ENCODE results near the gene RARA.
"Not testable (repeated sequence)": the region's sequence is repeated elsewhere in the genome, so short reads cannot be mapped to it uniquely, and the experiment has no call there.

GRCh38 chr17:40372644-40373043 lies 63.7 kb downstream of the RARA start:
- not testable (repeated sequence) for TF ChIP-seq RFX5 (IDR thresholded peaks at IDR 0.05; ENCODE audit: low read depth, low read length); CTCF (conservative IDR thresholded peaks at IDR 0.05; ENCODE audit: low read depth, low read length); POLR2A (IDR thresholded peaks at IDR 0.05; ENCODE audit: low read depth, low read length); NFE2L2 (IDR thresholded peaks at IDR 0.05; ENCODE audit: low read depth, low read length); MAZ (IDR thresholded peaks at IDR 0.05; ENCODE audit: borderline replicate concordance, low read depth, low read length); RAD21 (IDR thresholded peaks at IDR 0.05; ENCODE audit: low read length); CEBPB (IDR thresholded peaks at IDR 0.05; ENCODE audit: low read depth, low read length); FOS (IDR thresholded peaks at IDR 0.05; ENCODE audit: low read depth, low read length); BHLHE40 (IDR thresholded peaks at IDR 0.05; ENCODE audit: low read depth, low read length)
- TF ChIP-seq, protein P1, sequence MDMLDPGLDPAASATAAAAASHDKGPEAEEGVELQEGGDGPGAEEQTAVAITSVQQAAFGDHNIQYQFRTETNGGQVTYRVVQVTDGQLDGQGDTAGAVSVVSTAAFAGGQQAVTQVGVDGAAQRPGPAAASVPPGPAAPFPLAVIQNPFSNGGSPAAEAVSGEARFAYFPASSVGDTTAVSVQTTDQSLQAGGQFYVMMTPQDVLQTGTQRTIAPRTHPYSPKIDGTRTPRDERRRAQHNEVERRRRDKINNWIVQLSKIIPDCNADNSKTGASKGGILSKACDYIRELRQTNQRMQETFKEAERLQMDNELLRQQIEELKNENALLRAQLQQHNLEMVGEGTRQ (IDR thresholded peaks at IDR 0.05; ENCODE audit: low read depth, low read length) = not testable (repeated sequence)

All from IMR-90 (cell line).